Mesenchymal stem cell (in vitro differentiated cells and primary cell): Measurements from ENCODE around the gene DAGLA.

Source experiments
- DNase-seq: peaks from one replicate; pipeline ENCODE4 v3.0.0-alpha.2; 2013
- H2AFZ ChIP-seq: one replicate; pipeline ENCODE4 v1.6.1; 2013; ENCODE audit warnings: low read depth, mild to moderate bottlenecking, control low read depth, inconsistent platforms, low read length, moderate library complexity
- H2AK5ac ChIP-seq: 2 replicates; pipeline ENCODE4 v1.6.1; 2013; ENCODE audit warnings: low read length, moderate library complexity, mild to moderate bottlenecking, inconsistent platforms; ENCODE audit not compliant: severe bottlenecking
- H2BK120ac ChIP-seq: one replicate; pipeline ENCODE4 v1.6.1; 2013; ENCODE audit warnings: low read depth, mild to moderate bottlenecking, inconsistent platforms, low read length, moderate library complexity
- H2BK12ac ChIP-seq, 2 experiments: one replicate each; pipeline ENCODE4 v1.6.1; 2013; ENCODE audit warnings: inconsistent platforms in 2 of 2, low read length in 2 of 2, mild to moderate bottlenecking in 2 of 2, moderate library complexity in 2 of 2, control low read depth in 1 of 2
- H2BK15ac ChIP-seq: one replicate; pipeline ENCODE4 v1.6.1; 2013; ENCODE audit warnings: mild to moderate bottlenecking, low read depth, inconsistent platforms; ENCODE audit not compliant: poor library complexity, severe bottlenecking
- H2BK5ac ChIP-seq: 2 replicates; pipeline ENCODE4 v1.6.1; 2013; ENCODE audit warnings: low read depth, mild to moderate bottlenecking, low read length, control low read depth, inconsistent platforms; ENCODE audit not compliant: poor library complexity, severe bottlenecking
- H3K14ac ChIP-seq, 2 experiments: one replicate each; pipeline ENCODE4 v1.6.1; 2013; ENCODE audit warnings: inconsistent platforms in 2 of 2, low read length in 2 of 2, control low read depth in 1 of 2, mild to moderate bottlenecking in 1 of 2, moderate library complexity in 1 of 2
- H3K18ac ChIP-seq, 2 experiments: one replicate each; pipeline ENCODE4 v1.6.1; 2013; ENCODE audit warnings: inconsistent platforms in 2 of 2, low read length in 2 of 2, control low read depth in 1 of 2, low read depth in 1 of 2, mild to moderate bottlenecking in 1 of 2
- H3K23ac ChIP-seq, 2 experiments: one replicate each; pipeline ENCODE4 v1.6.1; 2013; ENCODE audit warnings: inconsistent platforms in 2 of 2, low read length in 2 of 2, mild to moderate bottlenecking in 2 of 2, moderate library complexity in 2 of 2, control low read depth in 1 of 2
- H3K27ac ChIP-seq: 2 replicates; pipeline ENCODE4 v1.5.1; 2013; ENCODE audit warnings: mild to moderate bottlenecking, moderate library complexity, low read length, control low read depth, inconsistent platforms; ENCODE audit not compliant: poor library complexity, severe bottlenecking
- H3K27me3 ChIP-seq, 2 experiments: 2 replicates each; pipeline versions ENCODE4 v1.6.1 to v1.7.0; 2013; ENCODE audit warnings: low read length in 2 of 2, mild to moderate bottlenecking in 2 of 2, moderate library complexity in 2 of 2, control low read depth in 1 of 2, inconsistent platforms in 1 of 2; ENCODE audit not compliant: control insufficient read depth in 1 of 2, insufficient read depth in 1 of 2
- H3K36me3 ChIP-seq, 2 experiments: 2 replicates each; pipeline versions ENCODE4 v1.6.1 to v1.7.0; 2013; ENCODE audit warnings: low read length in 2 of 2, control low read depth in 1 of 2, inconsistent platforms in 1 of 2, low read depth in 1 of 2, mild to moderate bottlenecking in 1 of 2; ENCODE audit not compliant: insufficient read depth in 2 of 2, control insufficient read depth in 1 of 2
- H3K4ac ChIP-seq, 2 experiments: one replicate each; pipeline ENCODE4 v1.6.1; 2013; ENCODE audit warnings: inconsistent platforms in 2 of 2, low read length in 2 of 2, mild to moderate bottlenecking in 2 of 2, moderate library complexity in 2 of 2, control low read depth in 1 of 2, low read depth in 1 of 2
- H3K4me1 ChIP-seq: 2 replicates; pipeline ENCODE4 v1.6.1; 2013; ENCODE audit warnings: low read depth, low read length, control low read depth; ENCODE audit not compliant: control insufficient read depth, insufficient read depth
- H3K4me2 ChIP-seq: 2 replicates; pipeline ENCODE4 v1.6.1; 2013; ENCODE audit warnings: low read length, mild to moderate bottlenecking, inconsistent platforms; ENCODE audit not compliant: poor library complexity, severe bottlenecking
- H3K4me3 ChIP-seq, 2 experiments: 2 replicates each; pipeline versions ENCODE4 v1.5.1 to v1.7.0; 2013; ENCODE audit warnings: low read length in 2 of 2, mild to moderate bottlenecking in 2 of 2, control low read depth in 1 of 2, low read depth in 1 of 2; ENCODE audit not compliant: insufficient read depth in 1 of 2
- H3K79me1 ChIP-seq: replicated peaks from 2 replicates; pipeline ENCODE4 v1.6.1; 2013; ENCODE audit warnings: mild to moderate bottlenecking, control low read depth, low read length, inconsistent platforms; ENCODE audit not compliant: poor library complexity, severe bottlenecking
- H3K9ac ChIP-seq: 2 replicates; pipeline ENCODE4 v1.7.0; 2013; ENCODE audit warnings: mild to moderate bottlenecking, low read length, moderate library complexity
- H3K9me3 ChIP-seq: 2 replicates; pipeline ENCODE4 v1.7.0; 2013; ENCODE audit warnings: mild to moderate bottlenecking, low read length; ENCODE audit not compliant: control insufficient read depth
- H4K8ac ChIP-seq: one replicate; pipeline ENCODE4 v1.6.1; 2013; ENCODE audit warnings: inconsistent platforms, mild to moderate bottlenecking, low read length, moderate library complexity
- H4K91ac ChIP-seq: one replicate; pipeline ENCODE4 v1.6.1; 2013; ENCODE audit warnings: mild to moderate bottlenecking, low read length, inconsistent platforms
- WGBS: methylation state at CpG from one replicate; pipeline ENCODE4 v1.1.7; 2013; ENCODE audit warnings: mixed read lengths; 5-methylcytosine and 5-hydroxymethylcytosine counted together

DAGLA gene

DNA sequence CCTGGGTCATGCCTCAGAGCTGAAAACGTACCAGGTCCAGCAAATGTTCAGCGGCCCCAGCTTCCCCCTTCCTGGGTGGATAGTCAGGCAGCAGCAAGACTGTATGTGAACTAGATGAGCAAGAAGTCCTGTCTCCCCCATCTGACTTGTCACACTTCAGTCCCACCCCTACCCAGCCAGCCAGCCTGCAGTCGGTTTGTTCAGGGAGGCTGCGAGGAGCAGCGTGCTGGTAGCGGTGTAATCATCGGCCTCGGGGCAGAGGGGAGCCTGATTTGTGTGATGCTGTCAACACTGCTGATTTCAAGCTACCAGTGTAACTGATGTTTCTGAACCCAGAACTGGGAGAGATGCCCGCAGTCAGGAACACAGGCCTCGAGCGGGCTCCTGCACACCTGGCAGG is 102.7 kb downstream of the DAGLA start:
- H3K14ac ChIP-seq: no peak overlapping the region

DNA sequence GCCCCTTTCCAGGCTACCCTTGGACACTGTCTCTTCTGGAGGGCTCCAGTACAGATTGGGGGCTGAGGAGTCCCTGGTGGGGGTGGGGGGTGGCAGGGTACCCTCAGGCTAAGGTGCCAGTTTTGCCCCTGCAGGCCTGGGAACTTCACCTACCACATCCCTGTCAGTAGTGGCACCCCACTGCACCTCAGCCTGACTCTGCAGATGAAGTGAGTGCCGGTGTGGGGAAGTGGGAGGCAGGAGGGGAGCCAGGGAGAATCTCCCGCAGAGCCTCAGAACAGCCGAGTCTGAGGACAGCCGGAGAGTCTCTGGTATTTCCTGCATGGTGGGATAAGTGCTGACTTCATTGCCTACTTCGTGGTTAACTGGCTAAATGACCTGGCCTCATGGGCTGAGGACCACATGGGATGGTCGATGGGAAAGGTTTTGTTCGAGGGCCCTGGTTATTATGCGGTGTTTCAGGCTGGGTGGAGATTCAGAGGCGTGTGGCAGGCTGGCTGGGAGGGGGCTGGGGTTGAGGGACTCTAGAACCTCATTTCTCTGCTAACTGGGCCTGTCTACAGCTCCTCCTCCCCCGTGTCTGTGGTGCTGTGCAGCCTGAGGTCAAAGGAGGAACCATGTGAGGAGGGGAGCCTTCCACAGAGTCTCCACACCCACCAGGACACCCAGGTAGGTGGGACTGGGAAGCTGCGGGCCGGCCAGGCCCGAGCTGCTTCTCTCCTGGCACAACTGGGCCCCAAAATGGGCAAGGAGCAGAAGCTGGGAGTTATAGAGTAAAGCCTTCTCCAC is 103.7 kb downstream of the DAGLA start:
- no peaks in the 10 kb centered on the region for H3K9me3 ChIP-seq
- H2BK15ac ChIP-seq: peak overlapping the region; percentile 70
- H2AK5ac ChIP-seq: peak overlapping the region; percentile 87
- no peak overlapping the region for H3K4me3 ChIP-seq
- whole genome bisulfite sequencing: 49% methylated on average over 12 of the region's 13 CpGs
- H2BK5ac ChIP-seq: no peak overlapping the region
- H3K4ac ChIP-seq: peak overlapping the region in 1 of 2 experiments; percentile 20
- no peak overlapping the region for H3K23ac ChIP-seq
- peaks cover 46 to 96% of the 10 kb centered on the region in 2 experiments for H3K36me3 ChIP-seq
- peak overlapping the region; percentile 21 for H4K91ac ChIP-seq
- H3K4me1 ChIP-seq: peaks cover 52% of the 10 kb centered on the region
- peak overlapping the region; percentile 36 for H2BK120ac ChIP-seq
- H3K4me2 ChIP-seq: no peak overlapping the region
- H3K18ac ChIP-seq: peak overlapping the region; percentile 9 to 43
- no peak overlapping the region for H4K8ac ChIP-seq
- peaks cover 9% of the 10 kb centered on the region for H3K79me1 ChIP-seq
- H3K27ac ChIP-seq: peak overlapping the region; percentile 83
- H2AFZ ChIP-seq: no peak overlapping the region
- H3K14ac ChIP-seq: no peak overlapping the region
- peak overlapping the region in 1 of 2 experiments; percentile 19 for H2BK12ac ChIP-seq
- peaks cover 0 to 5% of the 10 kb centered on the region in 2 experiments for H3K27me3 ChIP-seq
- peak; percentile 81 for DNase-seq
- H3K9ac ChIP-seq: no peak overlapping the region

More for the DNA sequence above, 102.7 kb downstream of the DAGLA start:
- Histone ChIP-seq H4K8ac (no peak overlapping the region), H2AK5ac (peak overlapping the region; percentile 87), H3K9me3 (no peaks in the 10 kb centered on the region), H3K4me1 (peaks cover 51% of the 10 kb centered on the region), H3K18ac (peak overlapping the region in 1 of 2 experiments; percentile 22), H2BK120ac (no peak overlapping the region), H2BK5ac (no peak overlapping the region), H4K91ac (peak overlapping the region; percentile 34), H3K27me3 (peaks cover 0 to 16% of the 10 kb centered on the region in 2 experiments), H2BK15ac (peak overlapping the region; percentile 26), H3K79me1 (peaks cover 8% of the 10 kb centered on the region), H3K4me3 (no peak overlapping the region), H3K4ac (no peak overlapping the region), H3K27ac (no peak overlapping the region), H3K9ac (no peak overlapping the region), H3K4me2 (no peak overlapping the region), H2AFZ (no peak overlapping the region), H3K23ac (no peak overlapping the region), H3K36me3 (peaks cover 36 to 99% of the 10 kb centered on the region in 2 experiments), H2BK12ac (no peak overlapping the region)
- no peak for DNase-seq
- WGBS: 92% methylated on average over 10 of the region's 11 CpGs

DNA sequence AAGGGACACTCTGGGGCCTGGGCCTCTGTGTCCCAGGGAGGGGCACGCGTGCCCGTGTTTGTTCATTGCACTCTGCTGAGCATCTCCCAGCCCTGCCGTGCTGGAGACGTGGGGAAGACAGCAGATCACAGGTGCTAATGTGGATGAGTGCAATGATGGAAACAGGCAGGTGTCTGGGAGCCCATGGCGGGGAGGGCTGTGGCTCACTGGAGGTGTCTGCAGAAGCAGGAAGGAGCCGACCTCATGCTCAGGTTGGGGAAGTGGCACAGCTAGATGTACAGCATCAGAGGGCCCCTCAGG is 104.3 kb downstream of the DAGLA start:
- Histone ChIP-seq H3K79me1 (peaks cover 12% of the 10 kb centered on the region), H3K4me2 (no peak overlapping the region)
- 95% methylated on average over 7 of the region's 7 CpGs for WGBS

DNA sequence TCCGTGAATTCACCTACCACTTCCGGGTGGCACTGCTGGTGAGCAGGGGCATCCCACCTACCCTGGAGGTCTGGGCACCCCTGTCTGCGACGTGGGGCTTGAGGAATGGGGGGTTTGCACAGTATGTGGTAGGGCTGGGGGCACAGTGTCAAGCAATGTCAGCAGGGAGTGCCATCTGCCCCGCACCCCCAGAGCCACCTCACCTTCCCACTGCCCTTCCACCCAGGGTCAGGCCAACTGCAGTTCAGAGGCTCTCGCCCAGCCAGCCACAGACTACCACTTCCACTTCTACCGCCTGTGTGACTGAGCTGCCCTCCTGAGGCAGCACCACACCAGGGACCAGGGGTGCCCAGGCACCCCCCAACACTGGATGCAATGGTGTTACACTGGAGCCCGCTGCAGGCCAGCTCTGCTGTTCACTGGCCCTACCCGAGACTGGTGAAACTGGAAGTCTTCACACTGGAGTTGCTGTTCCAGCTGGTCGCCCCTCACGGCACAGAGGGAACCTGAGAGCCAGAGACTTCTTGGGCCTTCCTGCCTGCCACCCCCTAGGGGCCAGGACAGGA is 105.7 kb downstream of the DAGLA start:
- Histone ChIP-seq H3K4me1 (peaks cover 47% of the 10 kb centered on the region), H3K14ac (no peak overlapping the region), H3K18ac (no peak overlapping the region), H3K27me3 (no peaks in the 10 kb centered on the region), H2BK12ac (no peak overlapping the region), H4K91ac (no peak overlapping the region), H3K79me1 (peaks cover 21% of the 10 kb centered on the region), H3K4me2 (no peak overlapping the region), H3K4me3 (no peak overlapping the region), H2BK15ac (no peak overlapping the region), H3K9me3 (no peaks in the 10 kb centered on the region), H2BK120ac (no peak overlapping the region), H2AK5ac (peak overlapping the region; percentile 35), H3K23ac (no peak overlapping the region), H3K9ac (no peak overlapping the region), H2AFZ (no peak overlapping the region), H3K36me3 (peaks cover 62 to 91% of the 10 kb centered on the region in 2 experiments), H4K8ac (peak overlapping the region; percentile 43), H3K4ac (no peak overlapping the region), H3K27ac (peak overlapping the region; percentile 22), H2BK5ac (no peak overlapping the region)
- WGBS: 97% methylated on average over 10 of the region's 11 CpGs
- DNase-seq: no peak

More for the DNA sequence above, 104.3 kb downstream of the DAGLA start:
- Histone ChIP-seq H2BK120ac (no peak overlapping the region), H3K27ac (peak overlapping the region; percentile 83), H2AK5ac (peak overlapping the region; percentile 79), H3K18ac (peak overlapping the region in 1 of 2 experiments; percentile 43), H2AFZ (no peak overlapping the region), H2BK12ac (no peak overlapping the region), H3K9me3 (no peaks in the 10 kb centered on the region), H3K23ac (no peak overlapping the region), H3K36me3 (peaks cover 52 to 96% of the 10 kb centered on the region in 2 experiments), H2BK15ac (peak overlapping the region; percentile 70), H3K4me1 (peaks cover 52% of the 10 kb centered on the region), H3K4ac (no peak overlapping the region), H2BK5ac (no peak overlapping the region), H3K4me3 (no peak overlapping the region), H3K27me3 (no peaks in the 10 kb centered on the region), H3K9ac (no peak overlapping the region), H4K91ac (no peak overlapping the region), H3K14ac (no peak overlapping the region), H4K8ac (no peak overlapping the region)
- DNase-seq: no peak
